ENCODE data around the gene HABP4.

The HABP4 gene

GRCh38 chr9:96493757-96494156 lies 43.8 kb downstream of the HABP4 start:
- DNase-seq, result no peak
- Mint-ChIP-seq H3K36me3 (ENCODE audit: low read depth) (peaks cover 28% of the 10 kb centered on the region), H3K27ac (peak overlapping the region; percentile 86), H3K4me3 (no peak overlapping the region), H3K9me3 (no peaks in the 10 kb centered on the region), H3K4me1 (peaks cover 46% of the 10 kb centered on the region), H3K27me3 (ENCODE audit: low read depth, poor library complexity) (peaks cover 5% of the 10 kb centered on the region)
- TF ChIP-seq, protein P1, sequence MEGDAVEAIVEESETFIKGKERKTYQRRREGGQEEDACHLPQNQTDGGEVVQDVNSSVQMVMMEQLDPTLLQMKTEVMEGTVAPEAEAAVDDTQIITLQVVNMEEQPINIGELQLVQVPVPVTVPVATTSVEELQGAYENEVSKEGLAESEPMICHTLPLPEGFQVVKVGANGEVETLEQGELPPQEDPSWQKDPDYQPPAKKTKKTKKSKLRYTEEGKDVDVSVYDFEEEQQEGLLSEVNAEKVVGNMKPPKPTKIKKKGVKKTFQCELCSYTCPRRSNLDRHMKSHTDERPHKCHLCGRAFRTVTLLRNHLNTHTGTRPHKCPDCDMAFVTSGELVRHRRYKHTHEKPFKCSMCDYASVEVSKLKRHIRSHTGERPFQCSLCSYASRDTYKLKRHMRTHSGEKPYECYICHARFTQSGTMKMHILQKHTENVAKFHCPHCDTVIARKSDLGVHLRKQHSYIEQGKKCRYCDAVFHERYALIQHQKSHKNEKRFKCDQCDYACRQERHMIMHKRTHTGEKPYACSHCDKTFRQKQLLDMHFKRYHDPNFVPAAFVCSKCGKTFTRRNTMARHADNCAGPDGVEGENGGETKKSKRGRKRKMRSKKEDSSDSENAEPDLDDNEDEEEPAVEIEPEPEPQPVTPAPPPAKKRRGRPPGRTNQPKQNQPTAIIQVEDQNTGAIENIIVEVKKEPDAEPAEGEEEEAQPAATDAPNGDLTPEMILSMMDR (IDR thresholded peaks at IDR 0.05), result no peak

GRCh38 chr9:96494215-96494800 lies 44.3 kb downstream of the HABP4 start:
- Mint-ChIP-seq H3K9me3 (no peaks in the 10 kb centered on the region), H3K27me3 (ENCODE audit: low read depth, poor library complexity) (peaks cover 3% of the 10 kb centered on the region), H3K4me1 (peaks cover 50% of the 10 kb centered on the region), H3K36me3 (ENCODE audit: low read depth) (peaks cover 31% of the 10 kb centered on the region), H3K27ac (peak overlapping the region; percentile 86), H3K4me3 (no peak overlapping the region)
- TF ChIP-seq, protein P1 (IDR thresholded peaks at IDR 0.05), result no peak
- no peak for DNase-seq

GRCh38 chr9:96495341-96495740 lies 45.4 kb downstream of the HABP4 start:
- Mint-ChIP-seq H3K27me3 (ENCODE audit: low read depth, poor library complexity) (no peaks in the 10 kb centered on the region), H3K4me1 (peaks cover 39% of the 10 kb centered on the region), H3K27ac (no peak overlapping the region), H3K4me3 (no peak overlapping the region), H3K9me3 (no peaks in the 10 kb centered on the region), H3K36me3 (ENCODE audit: low read depth) (peaks cover 22% of the 10 kb centered on the region)
- no peak for DNase-seq
- TF ChIP-seq, protein P1 (IDR thresholded peaks at IDR 0.05), result no peak

GRCh38 chr9:96496368-96497116 lies 46.6 kb downstream of the HABP4 start:
- H3K36me3 Mint-ChIP-seq (ENCODE audit: low read depth), result peaks cover 20% of the 10 kb centered on the region
- H3K4me1 Mint-ChIP-seq, result peaks cover 35% of the 10 kb centered on the region
- H3K9me3 Mint-ChIP-seq, result no peaks in the 10 kb centered on the region
- DNase-seq, result no peak
- TF ChIP-seq, protein P1 (IDR thresholded peaks at IDR 0.05), result no peak
- H3K27ac Mint-ChIP-seq, result no peak overlapping the region
- no peak overlapping the region for H3K4me3 Mint-ChIP-seq
- no peaks in the 10 kb centered on the region for H3K27me3 Mint-ChIP-seq (ENCODE audit: low read depth, poor library complexity)

DNA sequence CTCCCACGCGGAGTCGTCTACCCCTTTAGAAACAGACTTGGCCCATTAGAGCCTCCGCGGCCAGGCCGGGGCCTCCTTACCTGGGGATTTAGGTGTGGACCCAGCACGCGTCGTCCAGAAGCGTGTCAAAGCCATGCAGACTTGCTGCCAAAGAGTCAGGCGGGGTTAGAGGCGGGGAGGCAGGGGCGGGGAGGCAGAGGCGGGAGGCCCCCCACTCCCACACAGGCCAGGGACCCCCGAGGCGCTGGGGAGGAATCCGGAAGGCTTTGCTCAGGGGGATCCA lies 47.1 kb downstream of the HABP4 start:
- H3K27me3 Mint-ChIP-seq (ENCODE audit: low read depth, poor library complexity), result no peaks in the 10 kb centered on the region
- TF ChIP-seq, protein P1 (IDR thresholded peaks at IDR 0.05), result no peak
- H3K4me3 Mint-ChIP-seq, result no peak overlapping the region
- peaks cover 15% of the 10 kb centered on the region for H3K36me3 Mint-ChIP-seq (ENCODE audit: low read depth)
- H3K4me1 Mint-ChIP-seq, result peaks cover 34% of the 10 kb centered on the region
- DNase-seq, result no peak
- no peaks in the 10 kb centered on the region for H3K9me3 Mint-ChIP-seq
- no peak overlapping the region for H3K27ac Mint-ChIP-seq

GRCh38 chr9:96498796-96499195 lies 48.8 kb downstream of the HABP4 start:
- Mint-ChIP-seq H3K9me3 (no peaks in the 10 kb centered on the region), H3K4me3 (no peak overlapping the region), H3K27me3 (ENCODE audit: low read depth, poor library complexity) (no peaks in the 10 kb centered on the region), H3K36me3 (ENCODE audit: low read depth) (peaks cover 28% of the 10 kb centered on the region), H3K27ac (peak overlapping the region; percentile 31), H3K4me1 (peaks cover 27% of the 10 kb centered on the region)
- TF ChIP-seq, protein P1 (IDR thresholded peaks at IDR 0.05), result no peak
- DNase-seq, result no peak

All from nephron progenitor cell (in vitro differentiated cells).